Gastrocnemius medialis (tissue), 4 donors: ENCODE data around the gene ERF. TPM values are rescaled to one million over a fixed set of nuclear protein-coding genes. Genes with fewer than 3 reads are reported as not detected.

ENCODE experiments used
- ATAC-seq, 2 donors: fragments of 150-250 bp; one replicate each; pipeline ENCODE4 v1.9.1; 2016
- DNase-seq, 2 donors: peaks; one replicate each; pipeline ENCODE4 v3.0.0-alpha.2; 2019
- H3K27ac ChIP-seq, 4 donors: fragments of 200-600 bp; sonication (generic); 1 replicate in 1 of 4; 2 replicates in 3 of 4; pipeline ENCODE4 v1.5.1; 2016 to 2018; ENCODE audit warnings: mild to moderate bottlenecking in 2 of 4, moderate library complexity in 1 of 4
- H3K27me3 ChIP-seq, 3 donors: fragments of 200-600 bp; sonication (generic) in 2 of 3; 1 replicate in 1 of 3; 2 replicates in 2 of 3; pipeline versions ENCODE4 v1.5.1 to v1.6.0; 2016 to 2019; ENCODE audit warnings: mild to moderate bottlenecking in 1 of 3, moderate library complexity in 1 of 3
- H3K36me3 ChIP-seq, 2 donors: fragments of 200-600 bp; sonication (generic) in 1 of 2; one replicate each; pipeline ENCODE4 v1.5.1; 2017 to 2018
- H3K4me1 ChIP-seq, 2 donors: fragments of 200-600 bp; sonication (generic) in 1 of 2; one replicate each; pipeline ENCODE4 v1.5.1; 2016 to 2017; ENCODE audit warnings: mild to moderate bottlenecking in 2 of 2
- H3K4me3 ChIP-seq, 4 donors: fragments of 200-600 bp; sonication (generic) in 3 of 4; 1 replicate in 1 of 4; 2 replicates in 3 of 4; pipeline ENCODE4 v1.5.1; 2016 to 2019; ENCODE audit warnings: mild to moderate bottlenecking in 2 of 4
- H3K9me3 ChIP-seq, 3 donors: fragments of 200-600 bp; sonication (generic) in 2 of 3; 1 replicate in 1 of 3; 2 replicates in 2 of 3; pipeline ENCODE4 v1.5.1; 2016 to 2019
- CTCF ChIP-seq, 5 experiments: fragments of 450-650 bp in 3 of 5; fragments of 200-600 bp in 2 of 5; sonication (generic) in 2 of 5; IDR thresholded peaks in 4 of 5; conservative IDR thresholded peaks in 1 of 5; 1 replicate in 4 of 5; 2 replicates in 1 of 5; pipeline ENCODE4 v1.5.1; 2016 to 2019; ENCODE audit warnings: antibody characterized with exemption in 5 of 5, mild to moderate bottlenecking in 3 of 5, moderate library complexity in 3 of 5
- POLR2A ChIP-seq, 2 donors: fragments of 450-650 bp; IDR thresholded peaks; one replicate each; pipeline ENCODE4 v1.6.1; 2017; ENCODE audit warnings: antibody characterized with exemption in 2 of 2, mild to moderate bottlenecking in 2 of 2, moderate library complexity in 2 of 2
- in situ Hi-C, 4 donors: fragments of 200-750 bp; cut with MboI; loops; one replicate each; pipeline versions ENCODE4 v1.15.0 to v1.8.0; 2017; ENCODE audit warnings: low sequenced_read_pairs in 4 of 4
- intact Hi-C: fragments of 100-400 bp; cut with DNase I; formaldehyde crosslinking; loops from one replicate; pipeline ENCODE4 v1.15.1; 2023; ENCODE audit warnings: low total_unique reads
- total RNA-seq, 4 donors: library from RNA; depleted of rRNA; stranded (reverse); fragments of >200 nt; gene quantifications; one replicate each; pipeline versions ENCODE4 v1.1.0 to v1.2.3, GENCODE V29; 2016

Gene ERF
- total RNA-seq, 4 donors from 2014 or later, result 14.0 to 26.7 (median 14.8) TPM

GRCh38 chr19:42291435-42291810 lies 36.5 kb upstream of the ERF start:
- H3K27me3 ChIP-seq, result no peaks in the 10 kb centered on the region
- TF ChIP-seq CTCF (IDR thresholded peaks at IDR 0.05 in 4 of 5, conservative IDR thresholded peaks at IDR 0.05 in 1 of 5) (no peak), POLR2A (IDR thresholded peaks at IDR 0.05) (no peak)
- no peaks in the 10 kb centered on the region for H3K9me3 ChIP-seq
- peaks cover 3 to 4% of the 10 kb centered on the region in 2 donors for H3K4me1 ChIP-seq
- in situ Hi-C loops, result no loop called here
- H3K27ac ChIP-seq, result no peak overlapping the region
- no peak overlapping the region for H3K4me3 ChIP-seq
- peaks cover 0 to 84% of the 10 kb centered on the region in 2 donors for H3K36me3 ChIP-seq
- no peak for DNase-seq
- no peak for ATAC-seq
- intact Hi-C loops, result no loop called here

- H3K9me3 ChIP-seq, result no peaks in the 10 kb centered on the region
- intact Hi-C loops, result no loop called here
- in situ Hi-C loops, result no loop called here
- H3K36me3 ChIP-seq, result peaks cover 0 to 84% of the 10 kb centered on the region in 2 donors
- no peak for ATAC-seq
- no peaks in the 10 kb centered on the region for H3K27me3 ChIP-seq
- H3K27ac ChIP-seq, result no peak overlapping the region
- TF ChIP-seq POLR2A (IDR thresholded peaks at IDR 0.05) (no peak), CTCF (IDR thresholded peaks at IDR 0.05 in 4 of 5, conservative IDR thresholded peaks at IDR 0.05 in 1 of 5) (peak in 4 of 5 experiments; percentile 8 to 38 (median 30))
- DNase-seq, result no peak
- H3K4me3 ChIP-seq, result no peak overlapping the region
- H3K4me1 ChIP-seq, result peaks cover 9 to 10% of the 10 kb centered on the region in 2 donors
Observed at GRCh38 chr19:42290523-42291434, 35.9 kb upstream of the ERF start.

- Histone ChIP-seq H3K4me3 (no peak overlapping the region), H3K9me3 (no peaks in the 10 kb centered on the region), H3K27me3 (no peaks in the 10 kb centered on the region), H3K36me3 (peaks cover 0 to 79% of the 10 kb centered on the region in 2 donors), H3K4me1 (peaks cover 16 to 17% of the 10 kb centered on the region in 2 donors), H3K27ac (no peak overlapping the region)
- TF ChIP-seq POLR2A (IDR thresholded peaks at IDR 0.05) (no peak), CTCF (IDR thresholded peaks at IDR 0.05 in 4 of 5, conservative IDR thresholded peaks at IDR 0.05 in 1 of 5) (no peak)
- ATAC-seq (no peak), DNase-seq (no peak)
- intact Hi-C loops (no loop called here), in situ Hi-C loops (no loop called here)
Observed at GRCh38 chr19:42290136-42290522, 35.2 kb upstream of the ERF start.

- Histone ChIP-seq H3K27me3 (no peaks in the 10 kb centered on the region), H3K36me3 (peaks cover 0 to 73% of the 10 kb centered on the region in 2 donors), H3K9me3 (no peaks in the 10 kb centered on the region), H3K4me1 (peaks cover 21 to 22% of the 10 kb centered on the region in 2 donors), H3K4me3 (no peak overlapping the region), H3K27ac (no peak overlapping the region)
- no peak for DNase-seq
- in situ Hi-C loops (loop anchor here in 1 of 4 donors (5.0 kb wide), 1 partner anchor 47 kb away; the partner anchor contains the start of gene GSK3A), intact Hi-C loops (no loop called here)
- ATAC-seq, result no peak
- TF ChIP-seq POLR2A (IDR thresholded peaks at IDR 0.05), result no peak
- TF ChIP-seq CTCF (IDR thresholded peaks at IDR 0.05 in 4 of 5, conservative IDR thresholded peaks at IDR 0.05 in 1 of 5), result no peak
Observed at GRCh38 chr19:42289556-42290041, 34.7 kb upstream of the ERF start.
